ENCODE measurements around the gene MAP3K12. TPM values are rescaled to one million over a fixed set of nuclear protein-coding genes. Genes with fewer than 3 reads are reported as not detected.

MAP3K12 gene
- total and polyA plus RNA-seq, 11 donors, result 3.3 to 12.6 (median 4.4) TPM

- intact Hi-C loops (cut with DNase I), result no loop called here
- Histone ChIP-seq H3K36me3 (peaks cover 0 to 100% (median 99%) of the 10 kb centered on the region in 9 donors), H3K27ac (no peak overlapping the region), H3K4me1 (no peaks in the 10 kb centered on the region), H3K27me3 (no peaks in the 10 kb centered on the region), H3K4me3 (no peak overlapping the region), H3K9me3 (no peaks in the 10 kb centered on the region)
- no peak for DNase-seq
- TF ChIP-seq POLR2A (IDR thresholded peaks at IDR 0.05) (no peak), CTCF (IDR thresholded peaks at IDR 0.05) (no peak)
- 95 to 96% (median 96%) methylated on average over 13 of the region's 13 CpGs for WGBS, 4 donors
- no peak for ATAC-seq
These were observed 25.2 kb upstream of the MAP3K12 start for GRCh38 chr12:53524476-53524875.

GRCh38 chr12:53523131-53523530, 23.9 kb upstream of the MAP3K12 start:
- intact Hi-C loops (cut with DNase I), result no loop called here
- DNase-seq (no peak), ATAC-seq (no peak)
- WGBS, 4 donors, result 93 to 100% (median 96%) methylated on average over 3 of the region's 3 CpGs
- Histone ChIP-seq H3K27ac (no peak overlapping the region), H3K4me3 (no peak overlapping the region), H3K27me3 (no peaks in the 10 kb centered on the region), H3K4me1 (no peaks in the 10 kb centered on the region), H3K9me3 (no peaks in the 10 kb centered on the region), H3K36me3 (peaks cover 0 to 100% (median 99%) of the 10 kb centered on the region in 9 donors)
- TF ChIP-seq POLR2A (IDR thresholded peaks at IDR 0.05) (no peak), CTCF (IDR thresholded peaks at IDR 0.05) (no peak)

- no peaks in the 10 kb centered on the region for H3K9me3 ChIP-seq
- H3K4me3 ChIP-seq, result no peak overlapping the region
- TF ChIP-seq CTCF (IDR thresholded peaks at IDR 0.05) (no peak), POLR2A (IDR thresholded peaks at IDR 0.05) (no peak)
- peaks cover 2 to 100% (median 100%) of the 10 kb centered on the region in 9 donors for H3K36me3 ChIP-seq
- DNase-seq, result no peak
- H3K27ac ChIP-seq, result no peak overlapping the region
- ATAC-seq, result no peak
- no peaks in the 10 kb centered on the region for H3K4me1 ChIP-seq
- H3K27me3 ChIP-seq, result no peaks in the 10 kb centered on the region
- WGBS, 4 donors, result 84 to 93% (median 89%) methylated on average over 5 of the region's 5 CpGs
- intact Hi-C loops (cut with DNase I), result no loop called here
These were observed 19.1 kb upstream of the MAP3K12 start for GRCh38 chr12:53518381-53518780.

GRCh38 chr12:53516758-53517455, 17.6 kb upstream of the MAP3K12 start:
- Histone ChIP-seq H3K4me3 (no peak overlapping the region), H3K4me1 (no peaks in the 10 kb centered on the region), H3K9me3 (no peaks in the 10 kb centered on the region), H3K36me3 (peaks cover 2 to 100% (median 100%) of the 10 kb centered on the region in 9 donors), H3K27ac (no peak overlapping the region), H3K27me3 (no peaks in the 10 kb centered on the region)
- no peak for TF ChIP-seq CTCF (IDR thresholded peaks at IDR 0.05)
- TF ChIP-seq POLR2A (IDR thresholded peaks at IDR 0.05), result no peak
- DNase-seq (no peak), ATAC-seq (peak in 1 of 4 donors; percentile 12)
- 85 to 89% (median 89%) methylated on average over 13 of the region's 13 CpGs for WGBS, 4 donors
- intact Hi-C loops (cut with DNase I), result no loop called here

Measured in heart left ventricle (tissue), 16 donors.